HG02763 (cell line): ENCODE data around the gene ENSA.
"Not testable (repeated sequence)": the region's sequence is repeated elsewhere in the genome, so short reads cannot be mapped to it uniquely, and the experiment has no call there.

Experiments used
- ATAC-seq: cut with Tn5 transposase; IDR thresholded peaks from one replicate; pipeline ENCODE4 v1.9.1; 2021; ENCODE audit warnings: mild to moderate bottlenecking, moderate library complexity; ENCODE audit not compliant: unreplicated experiment

The ENSA gene

GRCh38 chr1:150582371-150582770, 47.0 kb downstream of the ENSA start:
- ATAC-seq: no peak

- not testable (repeated sequence) for ATAC-seq
These were observed 47.5 kb downstream of the ENSA start for GRCh38 chr1:150581962-150582361.

- not testable (repeated sequence) for ATAC-seq
These were observed 48.0 kb downstream of the ENSA start for GRCh38 chr1:150581437-150581836.

- not testable (repeated sequence) for ATAC-seq
These were observed 48.4 kb downstream of the ENSA start for GRCh38 chr1:150580966-150581365.

- ATAC-seq: no peak
These were observed 49.3 kb downstream of the ENSA start for GRCh38 chr1:150579945-150580642.

- ATAC-seq: peak; percentile 82
These were observed 50.1 kb downstream of the ENSA start, which contains the start of gene MCL1 for GRCh38 chr1:150579110-150579944. TSS of gene MCL1 (minus strand) at chr1:150579610. CDS start at chr1:150579530, 80 bp downstream.

- ATAC-seq: no peak
These were observed 50.9 kb downstream of the ENSA start for GRCh38 chr1:150578272-150579109.

- no peak for ATAC-seq
These were observed 51.7 kb downstream of the ENSA start for GRCh38 chr1:150577557-150578271.

- no peak for ATAC-seq
These were observed 52.4 kb downstream of the ENSA start for GRCh38 chr1:150576794-150577556.

GRCh38 chr1:150576367-150576711, 53.1 kb downstream of the ENSA start:
- no peak for ATAC-seq

GRCh38 chr1:150575518-150576366, 53.7 kb downstream of the ENSA start:
- ATAC-seq: no peak

- ATAC-seq: no peak
These were observed 54.3 kb downstream of the ENSA start for GRCh38 chr1:150575072-150575489.

- no peak for ATAC-seq
These were observed 54.9 kb downstream of the ENSA start for GRCh38 chr1:150574260-150575071.

- not testable (repeated sequence) for ATAC-seq
These were observed 55.8 kb downstream of the ENSA start for GRCh38 chr1:150573648-150574071.

- ATAC-seq: no peak
These were observed 56.3 kb downstream of the ENSA start for GRCh38 chr1:150572918-150573647.
